Retinal pigment epithelial cell (primary cell): Measurements from ENCODE around the gene VAV2.

Source experiments
- DNase-seq: peaks from one replicate; pipeline ENCODE4 v3.0.0-alpha.2; 2010; ENCODE audit warnings: low read depth
- H3K4me3 ChIP-seq: 2 replicates; pipeline ENCODE4 v1.5.1; 2011; ENCODE audit warnings: mild to moderate bottlenecking, low read length, control low read depth, moderate library complexity
- CTCF ChIP-seq: conservative IDR thresholded peaks from 2 replicates; pipeline ENCODE4 v1.5.1; 2011; ENCODE audit warnings: low read depth, low read length, control low read depth, inconsistent platforms

VAV2 gene

GRCh38 chr9:133953621-133953975 is 38.5 kb downstream of the VAV2 start:
- TF ChIP-seq CTCF: no peak
- no peak for DNase-seq
- H3K4me3 ChIP-seq: no peak overlapping the region

DNA sequence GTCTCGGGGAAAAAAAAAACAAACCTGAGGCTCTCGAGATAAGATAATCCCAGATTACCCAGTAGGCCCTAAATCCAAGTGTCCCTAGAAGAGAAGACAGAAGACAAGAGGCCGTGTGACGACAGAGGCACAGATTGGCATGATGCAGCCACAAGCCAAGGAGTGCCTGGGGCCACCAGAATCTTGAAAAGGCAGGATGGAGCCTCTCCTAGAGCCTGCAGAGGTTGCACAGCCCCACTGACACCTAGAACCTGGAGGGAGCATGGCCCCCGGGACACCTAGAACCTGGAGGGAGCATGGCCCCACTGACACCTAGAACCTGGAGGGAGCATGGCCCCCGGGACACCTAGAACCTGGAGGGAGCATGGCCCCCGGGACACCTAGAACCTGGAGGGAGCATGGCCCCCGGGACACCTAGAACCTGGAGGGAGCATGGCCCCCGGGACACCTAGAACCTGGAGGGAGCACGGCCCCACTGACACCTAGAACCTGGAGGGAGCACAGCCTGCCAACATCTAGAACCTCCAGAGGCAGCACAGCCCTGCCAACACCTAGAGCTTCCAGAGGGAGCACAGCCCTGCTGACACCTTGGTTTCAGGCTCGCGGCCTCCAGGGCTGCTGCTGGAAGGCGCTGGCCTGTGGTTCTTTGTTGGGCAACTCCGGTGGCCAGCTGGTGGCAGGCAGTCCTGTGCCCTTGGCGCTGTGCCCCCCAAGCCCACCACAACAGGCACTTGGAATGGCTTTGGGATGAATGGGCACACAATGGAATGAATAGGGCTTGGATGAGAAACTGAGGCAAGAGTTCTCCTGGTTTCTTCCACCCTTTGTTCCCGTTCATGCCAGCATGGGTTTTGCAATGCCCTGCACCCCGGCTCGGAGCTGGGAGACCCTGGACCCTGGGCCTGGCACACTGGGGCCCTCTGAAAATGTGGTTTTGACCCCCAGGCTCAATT is 39.2 kb downstream of the VAV2 start:
- TF ChIP-seq CTCF: no peak
- no peak overlapping the region for H3K4me3 ChIP-seq
- no peak for DNase-seq

GRCh38 chr9:133951265-133951664 is 40.9 kb downstream of the VAV2 start:
- no peak for TF ChIP-seq CTCF
- no peak overlapping the region for H3K4me3 ChIP-seq
- DNase-seq: no peak

DNA sequence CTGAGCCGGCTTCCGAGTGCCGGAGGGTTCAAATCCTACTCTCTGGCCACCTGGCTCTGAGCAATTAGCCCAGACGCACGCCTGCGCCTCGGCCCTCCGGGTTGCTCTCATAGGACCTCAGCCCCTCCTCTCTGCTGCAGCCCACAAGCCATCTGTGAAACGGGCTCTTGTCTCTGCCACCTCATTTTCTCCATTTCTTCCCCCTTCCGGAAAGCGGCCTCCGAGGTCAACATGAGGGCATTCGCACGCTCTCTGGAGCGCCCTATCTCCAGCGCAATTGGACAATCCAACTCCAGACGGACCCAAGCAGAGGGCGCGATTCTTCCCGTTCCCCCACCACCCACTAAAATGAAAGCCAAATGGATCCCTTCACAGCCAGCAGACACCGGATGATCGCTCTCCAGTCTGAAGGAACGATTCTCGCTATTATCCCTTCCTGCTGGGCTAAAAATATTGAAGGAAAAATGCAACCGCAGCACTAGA is 41.5 kb downstream of the VAV2 start:
- DNase-seq: no peak
- H3K4me3 ChIP-seq: no peak overlapping the region
- no peak for TF ChIP-seq CTCF

DNA sequence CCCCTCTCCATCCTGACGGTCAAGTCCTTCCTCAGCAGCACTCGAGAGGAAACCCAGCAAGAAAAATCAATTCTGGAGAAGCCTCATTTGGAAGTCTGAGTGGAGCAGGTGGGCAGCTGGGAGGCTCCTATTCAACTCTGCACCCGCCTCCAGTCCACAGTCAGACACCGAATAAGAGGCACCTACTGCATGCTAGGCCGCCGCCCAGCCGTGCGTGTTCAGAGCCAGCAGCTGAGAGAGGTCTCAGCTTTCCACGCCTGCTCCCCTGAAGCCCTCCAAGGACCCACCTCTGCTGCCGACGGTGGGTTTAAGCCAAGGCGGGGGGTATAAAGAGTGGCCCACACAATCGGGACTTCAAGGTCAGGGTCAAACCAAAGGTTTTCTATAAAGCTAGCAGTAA is 41.9 kb downstream of the VAV2 start:
- no peak for TF ChIP-seq CTCF

GRCh38 chr9:133949486-133950061 is 42.5 kb downstream of the VAV2 start:
- no peak overlapping the region for H3K4me3 ChIP-seq
- no peak for DNase-seq
- TF ChIP-seq CTCF: no peak

More for the DNA sequence above, 41.9 kb downstream of the VAV2 start:
- DNase-seq: no peak
- H3K4me3 ChIP-seq: no peak overlapping the region
